Cardiac septum (tissue), 1 donor: Measurements from ENCODE around the gene HSCB. TPM values are rescaled to one million over a fixed set of nuclear protein-coding genes. Genes with fewer than 3 reads are reported as not detected.
"Not testable (repeated sequence)": the region's sequence is repeated elsewhere in the genome, so short reads cannot be mapped to it uniquely, and the experiment has no call there.

ENCODE experiments used
- DNase-seq: peaks from one replicate; pipeline ENCODE4 v3.0.0-alpha.2; 2020; ENCODE audit warnings: low spot score
- intact Hi-C: fragments of 100-400 bp; cut with DNase I; formaldehyde crosslinking; loops from one replicate; pipeline ENCODE4 v1.14.0; 2022
- total RNA-seq: library from RNA; stranded (reverse); fragmentation: NEBNext Ultra II Directional; extraction: Animal tissue kit (Norgen Biotek cat#: 25700); gene quantifications from one replicate; pipeline ENCODE4 v1.2.1, GENCODE V29; 2021
- donor health status: DM: no; HTN: no; CAD: no.

The HSCB gene
- total RNA-seq, 1 donor from 2014 or later = 10.0 TPM

DNA sequence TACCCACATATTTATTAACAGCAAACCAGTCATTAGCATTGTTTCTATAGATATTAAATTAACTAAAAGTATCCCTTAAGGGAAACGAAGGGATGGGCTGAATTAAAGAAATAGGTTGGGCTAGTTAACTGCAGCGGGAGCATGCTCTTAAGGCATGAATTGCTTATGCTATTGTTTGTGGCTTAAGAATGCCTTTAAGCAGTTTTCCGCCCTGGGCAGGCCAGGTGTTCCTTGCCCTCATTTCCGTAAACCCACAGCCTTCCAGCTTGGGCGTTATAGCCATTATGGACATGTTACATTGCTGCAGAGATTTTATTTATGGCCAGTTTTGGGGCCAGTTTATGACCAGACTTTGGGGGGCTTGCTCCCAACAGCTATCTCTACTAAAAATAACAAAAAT, 63.6 kb downstream of the HSCB start:
- DNase-seq, intact Hi-C loops: not testable (repeated sequence)

Other genes starting within 250 kb of the HSCB start
- 19.1 TPM for gene TTC28, start 62.2 kb upstream of the HSCB start, total RNA-seq
- gene CHEK2, start 219 bp upstream of the HSCB start, total RNA-seq = 2.2 TPM
- gene CCDC117, start 30.7 kb downstream of the HSCB start, total RNA-seq = 12.3 TPM
- gene XBP1, start 58.5 kb downstream of the HSCB start, total RNA-seq = 81.2 TPM
- gene ZNRF3, start 141.5 kb downstream of the HSCB start, total RNA-seq = 4.8 TPM